ES-I3 (cell line): ENCODE results near the gene TRERF1.
"Not testable (repeated sequence)": the region's sequence is repeated elsewhere in the genome, so short reads cannot be mapped to it uniquely, and the experiment has no call there.

Experiments
- H3K36me3 ChIP-seq: 2 replicates; pipeline ENCODE4 v1.6.1; 2013; ENCODE audit warnings: mild to moderate bottlenecking, low read length, control low read depth, moderate library complexity; ENCODE audit not compliant: insufficient read depth
- H3K4me1 ChIP-seq: 2 replicates; pipeline ENCODE4 v1.6.1; 2013; ENCODE audit warnings: mild to moderate bottlenecking, control low read depth, low read length; ENCODE audit not compliant: insufficient read depth
- H3K9ac ChIP-seq: 2 replicates; pipeline ENCODE4 v1.6.1; 2013; ENCODE audit warnings: low read depth, mild to moderate bottlenecking, low read length, moderate library complexity
- H3K9me3 ChIP-seq: 2 replicates; pipeline ENCODE4 v1.6.1; 2013; ENCODE audit warnings: mild to moderate bottlenecking, low read length, moderate library complexity; ENCODE audit not compliant: control insufficient read depth, insufficient read depth

Gene TRERF1

GRCh38 chr6:42210551-42210950 is 241.2 kb downstream of the TRERF1 start:
- H3K9ac ChIP-seq: no peak overlapping the region
- peaks cover 19% of the 10 kb centered on the region for H3K36me3 ChIP-seq
- no peaks in the 10 kb centered on the region for H3K4me1 ChIP-seq
- H3K9me3 ChIP-seq: no peaks in the 10 kb centered on the region

GRCh38 chr6:42207559-42207958 is 244.2 kb downstream of the TRERF1 start:
- H3K9ac ChIP-seq, H3K9me3 ChIP-seq, H3K4me1 ChIP-seq: not testable (repeated sequence)
- peaks cover 13% of the 10 kb centered on the region for H3K36me3 ChIP-seq

- Histone ChIP-seq H3K9ac (no peak overlapping the region), H3K9me3 (no peaks in the 10 kb centered on the region), H3K4me1 (no peaks in the 10 kb centered on the region), H3K36me3 (peaks cover 5% of the 10 kb centered on the region)
These were observed 246.9 kb downstream of the TRERF1 start for GRCh38 chr6:42204768-42205282.

- no peak overlapping the region for H3K9ac ChIP-seq
- H3K36me3 ChIP-seq: peaks cover 3% of the 10 kb centered on the region
- no peaks in the 10 kb centered on the region for H3K9me3 ChIP-seq
- H3K4me1 ChIP-seq: no peaks in the 10 kb centered on the region
These were observed 248.5 kb downstream of the TRERF1 start for GRCh38 chr6:42203183-42203582.

- not testable (repeated sequence) for H3K9me3 ChIP-seq, H3K4me1 ChIP-seq, H3K36me3 ChIP-seq, H3K9ac ChIP-seq
These were observed 249.4 kb downstream of the TRERF1 start for GRCh38 chr6:42202131-42202915.

GRCh38 chr6:42201382-42201781 is 250.3 kb downstream of the TRERF1 start:
- no peaks in the 10 kb centered on the region for H3K4me1 ChIP-seq
- H3K9ac ChIP-seq: no peak overlapping the region
- H3K36me3 ChIP-seq: peaks cover 3% of the 10 kb centered on the region
- no peaks in the 10 kb centered on the region for H3K9me3 ChIP-seq

GRCh38 chr6:42200035-42200434 is 251.7 kb downstream of the TRERF1 start:
- Histone ChIP-seq H3K4me1 (no peaks in the 10 kb centered on the region), H3K36me3 (peaks cover 3% of the 10 kb centered on the region), H3K9ac (no peak overlapping the region), H3K9me3 (no peaks in the 10 kb centered on the region)

GRCh38 chr6:42199106-42199981 is 252.4 kb downstream of the TRERF1 start:
- Histone ChIP-seq H3K9me3 (no peaks in the 10 kb centered on the region), H3K4me1 (no peaks in the 10 kb centered on the region; the same call in 1 of the 2 replicates), H3K36me3 (peaks cover 3% of the 10 kb centered on the region), H3K9ac (no peak overlapping the region)

GRCh38 chr6:42197555-42198362 is 254.0 kb downstream of the TRERF1 start:
- Histone ChIP-seq H3K36me3 (peaks cover 3% of the 10 kb centered on the region), H3K9me3 (no peaks in the 10 kb centered on the region), H3K4me1 (peaks cover 10% of the 10 kb centered on the region; the same call in 1 of the 2 replicates), H3K9ac (no peak overlapping the region)

- H3K9me3 ChIP-seq: no peaks in the 10 kb centered on the region
- H3K9ac ChIP-seq: no peak overlapping the region
- peaks cover 3% of the 10 kb centered on the region for H3K36me3 ChIP-seq
- H3K4me1 ChIP-seq: peaks cover 10% of the 10 kb centered on the region; the same call in 1 of the 2 replicates
These were observed 256.3 kb downstream of the TRERF1 start for GRCh38 chr6:42195415-42195814.

GRCh38 chr6:42194056-42194455 is 257.7 kb downstream of the TRERF1 start:
- Histone ChIP-seq H3K9ac (no peak overlapping the region), H3K9me3 (no peaks in the 10 kb centered on the region), H3K4me1 (peaks cover 10% of the 10 kb centered on the region; the same call in 1 of the 2 replicates), H3K36me3 (no peaks in the 10 kb centered on the region; the same call in 1 of the 2 replicates)

GRCh38 chr6:42193491-42193894 is 258.2 kb downstream of the TRERF1 start:
- Histone ChIP-seq H3K4me1 (peaks cover 10% of the 10 kb centered on the region; the same call in 1 of the 2 replicates), H3K9ac (no peak overlapping the region)

GRCh38 chr6:42192385-42192784 is 259.3 kb downstream of the TRERF1 start:
- H3K9me3 ChIP-seq, H3K4me1 ChIP-seq, H3K9ac ChIP-seq, H3K36me3 ChIP-seq: not testable (repeated sequence)

More at GRCh38 chr6:42193491-42193894, 258.2 kb downstream of the TRERF1 start:
- H3K36me3 ChIP-seq: no peaks in the 10 kb centered on the region; the same call in 1 of the 2 replicates
- no peaks in the 10 kb centered on the region for H3K9me3 ChIP-seq
